AG09309 (cell line): ENCODE data around the gene C1QTNF8.

Source experiments
- DNase-seq: peaks from one replicate; pipeline ENCODE4 v3.0.0-alpha.2; 2010; ENCODE audit warnings: low read depth
- H3K4me3 ChIP-seq: 2 replicates; pipeline ENCODE4 v1.5.1; 2011; ENCODE audit warnings: mild to moderate bottlenecking, low read depth, low read length, moderate library complexity; ENCODE audit not compliant: control insufficient read depth
- CTCF ChIP-seq: IDR thresholded peaks from 2 replicates; pipeline ENCODE4 v1.5.1; 2011; ENCODE audit warnings: mild to moderate bottlenecking, low read depth, low read length, inconsistent platforms; ENCODE audit not compliant: insufficient read depth, control insufficient read depth; ENCODE audit errors: missing control alignments

C1QTNF8 gene

DNA sequence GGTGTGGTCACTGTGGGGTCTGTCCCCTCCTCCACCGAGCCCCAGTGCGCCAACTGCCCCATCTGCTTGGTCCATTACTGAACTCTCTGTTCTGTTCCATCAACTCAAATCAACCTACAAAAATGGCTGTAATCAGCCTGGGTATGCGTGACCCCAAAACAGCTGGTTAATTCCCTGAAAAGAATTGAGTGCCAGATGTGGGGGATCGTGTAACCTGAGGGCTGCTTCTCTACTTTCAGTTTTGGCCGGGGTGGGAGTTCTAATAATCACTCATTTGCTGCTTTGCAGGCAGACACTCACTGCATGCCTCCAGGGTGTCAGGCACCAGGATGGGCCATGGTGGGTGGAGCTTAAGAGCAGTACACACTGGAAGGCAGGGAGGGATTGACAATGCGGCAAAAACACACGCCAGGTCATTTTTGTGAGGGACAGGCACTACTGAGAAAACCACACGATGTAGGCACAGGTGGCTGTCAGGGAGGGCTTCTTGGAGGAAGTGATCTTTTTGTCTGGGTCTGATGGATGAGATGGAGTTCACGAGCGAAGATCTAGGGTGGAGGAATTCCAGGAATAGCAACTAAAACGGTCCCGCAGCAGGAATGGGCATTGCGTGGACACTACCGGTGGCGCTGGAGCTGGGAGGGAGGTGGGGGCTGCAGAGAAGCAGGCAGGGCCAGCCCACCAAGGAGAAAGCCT, 53.8 kb downstream of the C1QTNF8 start:
- no peak for DNase-seq
- no peak for TF ChIP-seq CTCF

DNA sequence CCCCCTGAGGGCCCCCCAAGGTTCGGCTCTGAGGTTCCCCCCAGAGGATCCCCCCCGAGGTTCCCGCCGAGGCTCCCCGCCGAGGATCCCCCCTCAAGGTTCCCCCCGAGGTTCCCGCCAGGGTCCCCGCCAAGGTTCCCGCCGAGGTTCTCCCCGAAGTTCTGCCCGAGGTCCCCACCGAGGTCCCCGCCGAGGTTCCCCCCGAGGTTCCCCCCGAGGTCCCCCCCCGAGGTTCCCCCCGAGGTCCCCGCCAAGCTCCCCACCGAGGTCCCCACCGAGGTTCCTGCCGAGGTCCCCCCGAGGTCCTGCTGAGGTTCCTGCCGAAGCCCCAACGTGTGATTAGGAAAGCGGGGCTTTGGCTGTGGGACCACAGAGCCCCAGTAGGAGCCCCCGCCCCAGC, 55.7 kb downstream of the C1QTNF8 start:
- no peak for TF ChIP-seq CTCF
- no peak overlapping the region for H3K4me3 ChIP-seq
- no peak for DNase-seq

More for the DNA sequence above, 53.8 kb downstream of the C1QTNF8 start:
- H3K4me3 ChIP-seq = no peak overlapping the region

- H3K4me3 ChIP-seq = no peak overlapping the region
- TF ChIP-seq CTCF = no peak
- DNase-seq = no peak
Measured at GRCh38 chr16:1039762-1040161, 56.3 kb downstream of the C1QTNF8 start.

DNA sequence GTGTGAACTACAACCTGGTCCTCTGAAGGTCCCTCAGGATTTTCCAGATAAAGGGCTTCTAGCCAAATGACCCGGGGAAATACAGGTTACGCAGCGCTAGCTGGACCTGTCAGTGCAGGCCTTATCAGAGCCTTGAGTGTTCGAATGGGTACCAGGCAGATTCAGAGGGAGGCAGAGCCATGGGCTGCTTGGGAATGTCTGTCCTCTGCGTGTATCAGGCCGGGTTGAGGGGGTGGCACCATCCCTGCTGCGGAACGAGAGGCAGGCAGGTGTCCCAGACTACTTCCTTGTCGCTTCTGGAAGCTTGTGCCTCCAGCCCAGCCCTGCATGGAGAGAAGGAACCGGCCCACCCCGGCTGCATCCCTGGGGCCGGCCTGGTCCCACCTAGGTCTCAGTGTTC, 57.1 kb downstream of the C1QTNF8 start:
- no peak for TF ChIP-seq CTCF
- no peak overlapping the region for H3K4me3 ChIP-seq
- no peak for DNase-seq
